ENCODE results near the gene ACAN. TPM values are rescaled to one million over a fixed set of nuclear protein-coding genes. Genes with fewer than 3 reads are reported as not detected.
"Not testable (repeated sequence)": the region's sequence is repeated elsewhere in the genome, so short reads cannot be mapped to it uniquely, and the experiment has no call there.

ACAN gene
- total and polyA plus RNA-seq, 4 donors: 11.5 to 25.5 (median 17.4) TPM

- Histone ChIP-seq H3K36me3 (ENCODE audit: control insufficient read depth, insufficient read depth, low read length) (no peaks in the 10 kb centered on the region), H3K4me1 (ENCODE audit: control insufficient read depth, insufficient read depth, low read length) (no peaks in the 10 kb centered on the region), H3K4me3 (ENCODE audit: low read depth, low read length) (no peak overlapping the region), H3K9me3 (ENCODE audit: control insufficient read depth, insufficient read depth, low read length) (no peaks in the 10 kb centered on the region), H3K27ac (ENCODE audit: low read depth, low read length) (no peak overlapping the region), H3K27me3 (ENCODE audit: control insufficient read depth, insufficient read depth, low read length) (no peaks in the 10 kb centered on the region)
- peak in 1 of 6 donors; percentile 43 for DNase-seq (ENCODE audit: low read depth in 4 of 6, low spot score in 6 of 6)
- 65% methylated on average over 4 of the region's 4 CpGs for WGBS (ENCODE audit: insufficient coverage)
These were observed 115.5 kb downstream of the ACAN start for GRCh38 chr15:88918738-88919137.

- H3K9me3 ChIP-seq (ENCODE audit: control insufficient read depth, insufficient read depth, low read length): no peaks in the 10 kb centered on the region
- WGBS (ENCODE audit: insufficient coverage): 68% methylated on average over 2 of the region's 9 CpGs
- no peak overlapping the region for H3K27ac ChIP-seq (ENCODE audit: low read depth, low read length)
- H3K36me3 ChIP-seq (ENCODE audit: control insufficient read depth, insufficient read depth, low read length): no peaks in the 10 kb centered on the region
- DNase-seq (ENCODE audit: low read depth in 4 of 6, low spot score in 6 of 6): no peak
- H3K27me3 ChIP-seq (ENCODE audit: control insufficient read depth, insufficient read depth, low read length): no peaks in the 10 kb centered on the region
- no peaks in the 10 kb centered on the region for H3K4me1 ChIP-seq (ENCODE audit: control insufficient read depth, insufficient read depth, low read length)
- H3K4me3 ChIP-seq (ENCODE audit: low read depth, low read length): no peak overlapping the region
These were observed 117.1 kb downstream of the ACAN start for GRCh38 chr15:88920186-88920891.

- 95% methylated on average over 2 of the region's 12 CpGs for WGBS (ENCODE audit: insufficient coverage)
- not testable (repeated sequence) for H3K4me3 ChIP-seq (ENCODE audit: low read depth, low read length); DNase-seq (ENCODE audit: low read depth in 4 of 6, low spot score in 6 of 6); H3K27ac ChIP-seq (ENCODE audit: low read depth, low read length); H3K9me3 ChIP-seq (ENCODE audit: control insufficient read depth, insufficient read depth, low read length); H3K36me3 ChIP-seq (ENCODE audit: control insufficient read depth, insufficient read depth, low read length); H3K27me3 ChIP-seq (ENCODE audit: control insufficient read depth, insufficient read depth, low read length); H3K4me1 ChIP-seq (ENCODE audit: control insufficient read depth, insufficient read depth, low read length)
These were observed 117.7 kb downstream of the ACAN start for GRCh38 chr15:88920892-88921435.

Other genes starting within 250 kb of the ACAN start
- gene AEN, start 182.1 kb upstream of the ACAN start, total RNA-seq: 1 to 10 TPM; 7.0 to 7.3 TPM
- 10 to 100 TPM in 1 of 2 donors, 1 to 10 TPM in 1; 8.3 to 10.1 TPM for gene AEN, start 182.1 kb upstream of the ACAN start, polyA plus RNA-seq (ENCODE audit: insufficient read length in 2 of 2)
- gene ISG20, start 164.4 kb upstream of the ACAN start, total RNA-seq: 1 to 10 TPM; 1.4 to 2.0 TPM
- 1 to 10 TPM; 6.0 to 7.4 TPM for gene ISG20, start 164.4 kb upstream of the ACAN start, polyA plus RNA-seq (ENCODE audit: insufficient read length in 2 of 2)
- gene HAPLN3, start 92.1 kb downstream of the ACAN start, total RNA-seq: 10 to 100 TPM; 12.6 to 20.3 TPM
- gene HAPLN3, start 92.1 kb downstream of the ACAN start, polyA plus RNA-seq (ENCODE audit: insufficient read length in 2 of 2): 10 to 100 TPM; 17.4 to 19.3 TPM
- gene MFGE8, start 109.9 kb downstream of the ACAN start, total RNA-seq: 10 to 100 TPM; 59.4 to 60.2 TPM
- gene MFGE8, start 109.9 kb downstream of the ACAN start, polyA plus RNA-seq (ENCODE audit: insufficient read length in 2 of 2): 100 to 1,000 TPM; 171 to 225 TPM